ENCODE data around the gene COMT.

COMT gene

DNA sequence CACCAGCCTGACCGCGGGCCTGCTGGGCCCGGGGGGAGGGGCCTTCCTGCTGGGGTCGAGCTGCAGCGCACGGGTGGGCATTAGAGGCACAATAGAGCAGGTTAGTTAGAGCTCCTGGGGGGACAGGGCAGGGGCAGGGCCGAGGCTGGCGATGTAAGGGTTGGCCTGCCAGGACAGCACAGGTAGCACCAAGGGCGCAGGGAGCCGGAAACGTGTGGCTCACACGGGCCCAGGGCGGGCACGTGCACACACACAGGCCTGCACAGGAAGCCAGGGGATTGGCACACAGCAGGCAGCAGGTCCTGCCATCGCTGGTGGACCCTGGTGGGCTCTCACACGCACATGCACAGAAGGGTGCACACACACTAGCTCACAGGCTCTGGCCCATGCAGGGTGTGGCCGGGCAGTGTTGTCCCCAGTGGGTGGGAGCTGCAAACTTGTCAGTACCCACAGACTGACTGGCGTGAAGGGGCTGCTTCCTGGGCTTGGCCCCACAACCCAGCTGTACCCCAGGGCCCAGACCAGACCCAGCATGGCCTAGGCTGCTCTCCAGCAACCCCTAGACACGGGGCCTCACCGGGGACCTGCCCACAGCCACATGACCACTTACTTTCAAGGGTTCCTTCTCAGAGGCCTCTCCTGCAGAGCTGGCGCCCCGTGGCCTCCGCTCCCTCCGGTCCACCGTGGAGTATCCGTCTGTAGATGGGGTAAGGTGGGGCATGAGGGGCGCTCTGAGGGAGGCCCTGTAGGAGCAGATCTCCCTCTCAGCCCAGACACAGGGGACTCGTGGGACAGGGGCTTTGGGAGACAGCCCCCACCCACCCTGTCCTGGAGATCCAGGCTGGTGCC lies 29.9 kb downstream of the COMT start:
- DNase-seq: no peak

DNA sequence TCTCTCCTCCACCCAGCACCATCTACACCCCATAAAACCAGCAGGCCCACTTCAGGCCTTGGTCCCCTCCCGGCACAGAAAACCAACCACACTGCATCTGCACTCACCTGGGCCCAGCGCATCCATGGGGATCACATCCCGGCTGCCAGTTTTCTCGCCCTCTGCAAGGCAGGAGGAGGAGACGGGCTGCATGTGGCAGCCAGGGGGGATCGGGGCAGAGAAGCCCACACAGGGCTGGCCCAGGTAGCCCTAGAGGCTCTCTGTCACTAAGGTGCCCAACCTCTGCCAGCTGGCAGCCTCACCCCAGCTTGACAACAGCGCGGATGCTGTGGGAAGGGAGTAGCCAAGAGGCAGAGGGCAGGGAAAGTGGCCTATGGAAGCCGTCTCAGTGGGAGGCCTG lies 30.7 kb downstream of the COMT start:
- DNase-seq: no peak

DNA sequence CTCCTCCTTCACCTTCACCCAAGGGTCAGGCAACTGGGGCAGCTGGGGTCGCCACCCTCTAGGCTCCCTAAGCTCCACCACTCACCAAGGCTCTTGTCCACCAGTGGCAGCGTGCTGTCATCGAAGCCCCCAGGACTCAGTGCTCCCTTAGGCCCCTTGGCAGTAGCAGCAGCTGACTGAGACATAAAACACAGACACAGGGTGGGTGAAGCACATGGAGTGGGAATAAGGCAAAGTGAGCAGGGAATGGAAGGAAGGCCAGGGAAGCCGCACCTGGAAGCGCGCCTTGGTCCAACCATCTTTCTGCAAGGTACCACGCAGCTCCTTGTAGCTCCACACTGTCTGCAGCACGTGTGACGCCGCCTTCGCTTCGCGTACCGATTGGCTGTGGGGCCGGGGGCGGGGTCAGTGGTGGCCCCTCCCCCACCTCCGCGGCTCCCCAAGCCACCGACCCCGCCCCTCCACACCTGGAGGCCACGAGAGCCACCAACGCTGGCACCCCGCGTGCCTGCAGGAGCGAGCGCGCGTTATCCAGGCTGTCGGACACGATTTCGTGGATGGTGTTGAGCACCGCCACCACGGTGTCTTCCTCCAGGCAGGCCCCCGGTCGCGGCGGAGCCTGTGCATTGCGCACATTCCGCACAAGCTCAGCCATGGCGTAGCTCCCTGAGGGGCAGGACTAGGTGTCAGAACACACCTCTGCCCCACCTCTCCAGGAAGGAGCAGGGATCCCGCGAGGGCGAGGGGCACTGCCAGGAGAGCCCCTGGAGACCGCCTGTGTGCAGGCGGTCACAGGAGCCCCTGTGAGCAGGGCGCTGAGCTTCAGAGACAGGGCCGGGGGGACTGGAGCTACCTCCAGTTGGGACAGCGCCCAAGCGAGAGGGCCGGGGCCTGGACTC lies 31.3 kb downstream of the COMT start:
- no peak for DNase-seq

DNA sequence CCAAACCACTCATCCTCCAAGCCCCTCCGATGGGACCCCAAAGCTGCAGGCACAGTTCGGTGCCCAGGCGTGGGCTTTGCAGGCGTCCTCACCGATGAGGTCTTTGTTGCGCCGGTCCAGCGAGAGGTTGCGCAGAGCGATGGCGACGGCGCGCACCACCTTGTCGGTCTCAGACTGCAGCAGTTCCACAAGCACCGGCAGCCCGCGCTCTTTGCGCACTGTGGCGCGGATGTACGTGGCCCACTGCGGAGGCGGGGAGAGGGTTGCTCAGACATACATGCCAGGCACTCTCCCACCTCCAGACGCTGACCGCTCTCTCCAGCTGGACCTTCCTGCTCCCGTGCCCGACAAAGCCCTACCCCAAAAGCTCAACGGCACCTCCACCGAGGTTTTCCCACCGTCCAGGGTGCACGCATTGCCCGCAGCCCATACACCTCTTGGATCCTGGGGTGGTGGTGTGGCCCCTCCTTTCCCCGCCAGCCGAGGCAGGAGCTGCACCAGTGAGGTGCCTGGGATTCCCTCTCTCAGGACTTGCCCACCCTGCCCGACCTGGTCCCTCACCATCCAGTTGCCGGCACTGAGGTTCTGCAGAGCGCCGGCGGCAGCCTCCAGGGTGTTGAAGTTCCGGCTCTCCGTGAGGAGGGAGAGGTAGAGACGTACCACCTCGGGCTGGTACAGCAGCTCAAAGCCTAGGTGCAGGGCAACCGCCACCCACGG lies 32.1 kb downstream of the COMT start:
- DNase-seq: no peak

DNA sequence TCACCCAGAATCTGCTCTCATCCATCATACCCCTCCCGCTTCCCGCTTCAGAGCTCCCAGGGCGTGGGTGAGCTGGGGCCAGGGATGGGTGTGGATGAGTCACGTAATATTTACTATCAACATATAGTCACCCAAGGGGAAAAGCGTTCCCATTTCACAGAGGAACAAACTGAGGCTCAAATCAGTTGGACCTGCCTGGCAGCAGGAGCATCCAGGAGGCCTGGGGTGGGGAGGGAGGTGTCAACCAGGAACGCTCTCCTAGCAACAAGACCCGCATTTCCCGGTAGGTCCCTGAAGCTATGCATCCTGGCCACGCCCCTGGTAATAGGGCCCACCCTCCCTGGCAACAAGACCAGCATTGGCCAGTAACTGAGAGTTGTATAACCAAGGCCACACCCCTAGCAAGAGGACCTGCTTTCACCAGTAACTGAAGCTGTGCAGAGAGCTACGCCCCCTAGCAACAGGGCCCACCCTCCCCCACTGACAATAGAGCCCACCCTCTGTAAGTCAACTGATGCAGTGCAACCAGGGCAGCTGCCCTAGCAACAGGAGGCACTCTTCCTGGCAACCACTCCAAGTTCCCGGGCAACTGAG lies 32.8 kb downstream of the COMT start:
- peak; percentile 71 to 84 for DNase-seq

DNA sequence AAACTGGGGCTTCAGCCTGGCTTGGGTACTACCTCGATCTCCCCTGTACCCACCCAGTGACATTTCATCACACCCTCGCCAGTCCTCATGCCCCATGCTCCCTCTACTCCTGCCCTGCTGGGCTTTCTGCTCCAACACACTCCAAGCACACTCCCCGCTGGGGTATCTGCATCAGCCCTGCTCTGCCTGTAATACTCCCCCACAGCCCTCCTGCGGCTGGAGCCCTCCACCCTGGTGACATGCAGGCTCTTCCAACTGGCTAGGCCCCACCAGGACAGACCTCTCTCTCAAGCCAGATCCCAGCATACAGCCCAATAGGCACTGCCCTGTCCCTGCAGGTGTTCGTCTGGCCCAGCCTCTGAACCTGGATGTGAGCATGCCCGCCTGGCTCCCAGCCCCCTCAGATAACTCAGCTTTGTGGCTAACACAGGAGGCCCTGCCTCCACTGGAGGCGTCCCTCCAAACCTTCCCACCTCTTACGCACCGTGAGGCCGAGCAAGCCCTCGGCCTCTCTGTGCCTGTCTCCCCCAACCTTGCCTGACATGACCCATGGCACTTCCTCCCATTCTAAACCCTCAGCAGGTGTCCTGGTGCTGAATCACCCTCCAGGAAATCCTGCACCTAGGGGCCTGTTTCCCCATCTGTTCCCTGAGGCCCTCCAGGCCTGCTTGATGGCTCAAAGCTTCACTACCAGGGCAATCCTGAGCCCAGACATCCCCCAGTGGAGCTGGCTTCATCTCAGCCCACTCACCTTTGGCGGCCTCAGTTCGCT lies 33.5 kb downstream of the COMT start:
- peak in 1 of 2 experiments; percentile 53 for DNase-seq

DNA sequence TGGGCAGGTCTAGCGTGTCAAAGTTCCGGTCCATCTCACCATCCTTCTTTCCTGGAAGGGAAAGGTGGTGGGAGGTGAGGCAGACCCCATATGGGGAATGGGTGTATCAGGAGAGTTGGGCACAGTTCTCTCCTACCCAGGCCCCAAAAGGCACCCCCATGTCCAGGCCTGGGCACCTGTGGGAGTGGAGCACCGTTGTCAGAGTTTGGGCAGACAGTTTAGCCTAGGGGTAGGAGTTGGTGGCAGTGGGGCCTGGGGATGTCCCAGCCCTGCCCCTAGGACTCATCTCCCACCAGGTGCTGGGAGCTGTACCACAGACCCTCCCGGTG lies 34.1 kb downstream of the COMT start:
- DNase-seq: no peak

DNA sequence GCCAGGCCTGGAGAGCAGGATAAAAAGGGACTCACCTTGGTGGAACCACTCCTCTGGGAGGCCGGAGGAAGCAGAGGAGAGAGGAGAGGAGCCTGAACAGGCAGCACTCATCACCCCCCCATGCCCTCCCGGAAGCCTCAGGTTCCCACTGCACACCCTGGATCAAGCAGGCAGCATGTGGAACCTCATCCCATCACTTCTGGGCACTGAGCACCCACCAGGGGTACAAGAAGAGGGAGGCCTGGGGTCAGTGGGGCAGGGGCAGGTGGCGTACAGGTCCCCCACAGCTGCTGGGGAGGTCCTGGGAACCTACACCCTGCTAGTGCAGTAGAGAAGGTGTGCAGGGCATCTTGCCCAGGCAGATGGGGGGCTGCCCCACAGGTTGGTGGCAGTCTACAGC lies 35.1 kb downstream of the COMT start:
- no peak for DNase-seq

DNA sequence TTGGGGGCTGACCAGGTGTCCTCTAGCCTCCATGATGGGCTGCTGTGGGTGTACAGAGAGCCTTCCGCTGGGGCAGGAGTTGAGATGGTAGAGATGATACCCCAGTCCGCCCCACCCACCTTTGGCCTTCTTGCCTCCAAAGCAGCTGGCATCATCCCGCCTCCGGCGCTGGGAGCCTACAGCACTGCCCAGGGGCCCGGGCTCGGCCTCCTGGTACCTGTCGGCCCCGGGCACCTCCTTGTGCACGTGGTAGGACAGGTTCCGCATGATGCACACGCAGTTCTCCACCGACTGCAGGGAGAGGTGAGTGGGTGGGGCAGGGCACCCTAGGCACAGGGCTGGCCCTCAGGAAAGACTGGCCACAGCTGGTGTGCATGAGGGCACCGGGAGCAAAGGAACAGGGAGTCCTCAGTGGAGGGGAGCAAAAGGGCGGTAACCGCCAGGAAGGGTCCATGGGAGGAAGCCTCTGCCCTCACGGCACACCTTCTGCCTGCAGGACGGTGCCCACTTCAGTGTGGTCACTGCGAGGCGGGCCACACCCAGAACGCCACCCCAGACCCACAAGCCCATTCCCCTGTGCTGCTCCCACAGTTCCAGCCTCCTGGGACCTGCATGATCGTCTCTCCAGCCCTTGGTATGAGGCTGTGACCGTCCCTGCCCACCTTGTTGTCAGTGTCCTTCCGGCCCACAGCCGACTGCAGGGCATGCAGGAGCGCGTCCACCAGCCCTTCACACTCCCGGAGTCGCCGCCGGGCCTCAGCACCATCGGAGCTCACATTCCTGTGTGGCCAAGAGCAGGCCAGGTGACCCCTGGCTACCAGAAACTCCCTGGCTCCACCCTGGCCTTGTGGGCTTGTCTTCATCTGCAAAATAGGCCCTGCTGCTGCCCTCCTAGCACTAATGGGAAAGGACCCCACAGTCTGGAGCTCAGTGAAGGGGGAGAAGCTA lies 36.0 kb downstream of the COMT start:
- no peak for DNase-seq

DNA sequence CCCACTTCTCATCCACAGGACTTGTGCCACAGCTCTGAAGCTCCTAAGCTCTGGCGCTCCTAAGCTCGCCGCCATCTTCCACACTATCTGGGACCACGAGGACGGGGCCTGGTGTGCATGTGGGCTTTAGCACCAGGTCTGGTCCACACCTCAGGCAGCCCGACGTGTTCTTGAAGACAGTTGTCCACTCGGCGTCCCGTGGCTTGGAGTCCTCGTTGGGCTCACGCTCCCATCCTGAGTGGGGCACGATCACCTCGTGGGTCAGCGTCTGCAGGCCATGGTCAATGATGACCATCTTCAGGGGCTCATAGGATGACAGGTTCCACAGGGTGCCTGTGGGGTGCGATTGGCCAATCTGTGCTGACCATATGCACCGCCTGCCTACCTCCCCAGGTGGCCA lies 37.2 kb downstream of the COMT start:
- DNase-seq: no peak

DNA sequence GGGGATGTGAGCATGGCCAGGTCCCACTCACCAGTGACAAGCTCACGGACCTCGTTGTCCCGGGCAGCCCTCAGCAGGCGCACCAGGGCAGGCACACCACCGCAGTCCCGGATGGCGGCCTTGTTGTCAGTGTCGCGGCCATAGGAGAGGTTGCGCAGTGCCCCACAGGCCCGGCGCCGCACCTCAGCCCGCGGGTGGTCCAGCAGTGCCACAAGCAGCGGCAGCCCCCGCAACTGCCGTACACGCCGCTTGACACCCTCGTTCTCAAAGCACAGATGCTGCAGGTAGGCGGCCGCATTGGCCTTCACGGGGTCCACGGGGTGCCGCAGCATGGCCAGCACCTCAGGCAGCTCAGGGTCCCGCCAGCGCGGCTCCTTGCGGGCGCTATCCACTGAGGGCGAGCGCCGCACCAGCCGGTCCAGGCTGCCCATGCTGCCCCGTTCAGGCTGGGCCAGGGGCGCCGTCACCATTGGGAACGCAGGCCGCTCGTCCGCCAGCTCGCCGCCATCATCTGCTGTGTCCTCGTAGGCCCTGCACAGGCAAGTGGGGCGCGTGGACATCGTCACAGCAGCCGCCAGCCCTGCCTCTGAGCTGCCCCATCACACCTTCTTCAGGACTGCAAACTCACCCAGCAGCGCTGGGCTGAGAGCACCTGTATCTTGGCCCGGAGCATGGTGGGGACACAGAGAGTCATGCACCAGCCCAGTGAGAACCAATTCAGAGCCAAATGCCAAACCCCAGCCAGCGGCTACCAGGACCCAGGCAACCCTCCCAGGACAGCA lies 38.3 kb downstream of the COMT start:
- no peak for DNase-seq

DNA sequence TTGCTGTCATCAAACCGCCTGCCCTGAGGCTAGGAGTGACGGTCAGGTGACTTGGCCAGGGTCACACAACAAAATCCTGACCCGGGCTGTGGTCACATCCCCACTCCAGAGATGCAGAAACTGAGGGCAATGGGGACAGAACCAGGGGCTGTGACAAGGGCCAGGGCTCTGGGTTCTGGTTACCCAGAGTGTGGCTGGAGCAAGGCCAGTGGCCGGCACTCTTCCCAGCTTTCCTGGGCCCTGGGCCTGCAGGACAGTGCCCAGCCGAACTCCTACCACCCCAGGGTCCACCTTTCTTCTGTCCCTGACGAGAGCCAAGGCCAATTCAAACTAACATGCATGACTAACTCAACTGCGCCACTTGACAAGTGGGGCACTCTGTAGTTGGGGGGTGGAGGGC lies 39.2 kb downstream of the COMT start:
- no peak for DNase-seq

DNA sequence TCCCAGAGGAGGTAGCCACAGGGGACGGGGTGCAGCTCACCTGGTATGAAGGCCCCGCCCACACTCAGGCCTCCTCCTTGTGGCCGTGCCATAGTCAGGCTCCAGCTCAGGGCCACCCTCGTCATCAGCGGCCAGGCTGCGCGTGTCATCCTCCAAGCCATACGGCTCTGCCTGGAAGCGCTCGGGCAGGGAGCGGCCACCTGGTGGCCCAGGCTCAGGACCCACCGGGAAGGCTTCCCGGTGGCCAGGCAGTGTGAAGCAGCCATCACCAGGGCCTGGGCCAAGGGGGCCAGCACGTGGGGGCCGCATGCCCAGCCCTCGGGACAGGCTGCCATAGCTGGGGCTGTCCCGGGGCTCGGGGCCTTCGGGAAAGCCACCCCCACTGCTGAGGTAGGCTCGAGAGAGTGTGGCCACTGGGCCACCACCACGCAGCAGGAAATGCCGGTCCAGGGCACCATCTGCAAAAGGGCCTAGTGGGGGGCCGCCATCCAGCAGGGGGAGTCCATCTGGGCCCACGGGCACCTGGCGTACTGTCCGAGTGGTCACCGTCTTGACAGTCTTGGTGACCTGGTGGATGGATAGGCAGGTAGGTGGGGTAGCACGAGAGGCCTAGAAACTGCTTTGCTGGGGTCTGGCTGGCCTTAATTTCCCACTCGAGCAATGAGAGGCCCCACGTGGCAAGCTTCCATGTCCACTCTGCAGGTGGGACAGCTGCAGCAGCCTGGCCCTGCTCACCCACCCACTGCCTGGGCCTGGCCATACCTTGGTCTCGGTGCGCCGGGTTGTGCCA lies 39.8 kb downstream of the COMT start:
- no peak for DNase-seq

DNA sequence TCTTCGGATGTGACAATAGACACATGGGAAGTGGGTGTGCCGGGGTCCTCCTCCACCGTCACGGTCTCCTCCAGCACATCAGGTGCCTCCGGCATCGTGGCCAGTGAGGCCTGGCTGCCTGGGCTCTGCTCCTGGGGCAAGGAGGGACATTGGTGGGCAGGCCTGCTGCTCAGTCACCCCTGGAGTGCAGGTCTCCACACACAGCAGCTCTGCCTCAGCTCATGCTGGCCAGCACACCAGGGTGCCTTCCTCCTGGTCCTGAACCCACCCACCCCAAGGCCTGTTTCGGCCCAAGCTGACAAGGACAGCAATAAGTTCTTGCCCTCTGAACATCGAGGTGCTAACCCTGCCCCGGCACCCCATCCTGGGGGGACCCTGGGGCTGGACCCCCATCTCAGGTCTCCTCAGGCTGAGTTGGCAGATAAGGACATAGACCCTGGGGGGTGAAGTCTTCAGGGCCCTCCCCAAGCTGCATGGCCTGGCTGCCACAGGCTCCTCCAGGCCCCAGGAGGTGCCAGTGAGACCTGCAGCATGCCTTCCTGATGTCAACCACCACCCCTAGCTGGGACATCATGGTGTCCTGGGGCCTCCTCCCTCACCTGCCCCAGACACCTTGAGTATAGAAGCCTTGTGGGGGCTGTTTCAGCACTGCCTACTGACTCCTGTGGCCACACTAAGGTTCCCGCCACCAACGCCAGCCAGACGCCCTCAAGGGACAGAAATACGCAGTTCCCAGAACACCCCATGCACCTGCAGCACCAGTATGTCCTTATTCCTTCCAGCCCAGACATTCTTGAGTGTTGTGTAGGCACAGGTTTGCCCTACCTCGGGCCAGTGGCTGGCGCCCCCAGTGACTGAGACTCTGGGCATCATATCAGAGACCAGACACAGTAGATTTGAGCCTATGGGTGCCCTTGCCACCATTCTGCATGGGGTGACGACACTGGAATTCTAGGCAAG lies 40.7 kb downstream of the COMT start:
- no peak for DNase-seq

DNA sequence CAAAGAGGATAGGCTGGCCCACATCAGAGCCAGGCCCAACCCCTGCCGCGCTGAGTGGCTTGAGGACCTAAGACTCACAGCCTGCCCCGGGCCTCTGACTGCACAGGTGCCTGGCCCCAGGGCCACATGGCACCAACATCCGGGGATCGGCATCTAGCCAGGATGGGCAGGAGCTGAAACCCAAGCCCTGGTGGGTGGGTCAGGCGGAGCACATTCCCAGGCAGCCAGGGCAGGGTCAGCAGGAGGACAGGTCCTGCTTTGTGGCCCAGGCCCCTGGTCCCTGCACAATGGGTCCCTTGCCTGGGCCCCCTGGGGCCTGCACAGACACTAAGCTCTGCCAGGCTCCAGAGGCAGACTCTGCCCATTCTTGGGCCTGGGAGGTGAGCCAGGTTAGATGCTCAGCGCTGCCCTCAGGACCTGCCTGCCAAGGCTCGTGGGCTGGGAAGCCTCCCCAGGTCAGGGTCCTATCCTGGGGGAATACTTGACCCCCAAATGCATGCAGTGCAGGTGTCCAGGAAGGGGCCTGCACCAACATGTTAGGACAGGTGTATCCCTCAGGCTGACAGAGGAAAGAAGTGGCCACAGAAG lies 41.5 kb downstream of the COMT start:
- no peak for DNase-seq

DNA sequence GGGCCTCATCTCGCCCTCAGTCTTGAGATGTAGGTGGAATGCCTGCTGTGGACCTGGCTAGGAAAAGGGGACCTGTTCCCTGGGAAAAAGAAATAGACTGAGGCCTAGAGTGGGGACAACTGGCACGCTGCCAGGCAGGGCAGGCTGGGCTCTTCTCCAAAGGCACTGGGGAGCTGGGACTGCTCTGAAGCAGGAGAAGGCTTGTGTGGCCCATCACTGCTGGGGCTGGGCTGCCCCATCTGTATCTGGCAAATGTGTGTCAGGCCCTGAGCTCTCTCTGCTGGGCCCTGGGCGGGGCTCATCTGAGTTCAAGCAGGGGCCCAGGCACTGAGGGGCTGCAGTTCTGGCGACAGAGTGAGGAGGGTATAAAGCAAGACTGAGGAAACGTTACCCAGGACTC lies 42.2 kb downstream of the COMT start:
- peak in 1 of 2 experiments; percentile 43 for DNase-seq

DNA sequence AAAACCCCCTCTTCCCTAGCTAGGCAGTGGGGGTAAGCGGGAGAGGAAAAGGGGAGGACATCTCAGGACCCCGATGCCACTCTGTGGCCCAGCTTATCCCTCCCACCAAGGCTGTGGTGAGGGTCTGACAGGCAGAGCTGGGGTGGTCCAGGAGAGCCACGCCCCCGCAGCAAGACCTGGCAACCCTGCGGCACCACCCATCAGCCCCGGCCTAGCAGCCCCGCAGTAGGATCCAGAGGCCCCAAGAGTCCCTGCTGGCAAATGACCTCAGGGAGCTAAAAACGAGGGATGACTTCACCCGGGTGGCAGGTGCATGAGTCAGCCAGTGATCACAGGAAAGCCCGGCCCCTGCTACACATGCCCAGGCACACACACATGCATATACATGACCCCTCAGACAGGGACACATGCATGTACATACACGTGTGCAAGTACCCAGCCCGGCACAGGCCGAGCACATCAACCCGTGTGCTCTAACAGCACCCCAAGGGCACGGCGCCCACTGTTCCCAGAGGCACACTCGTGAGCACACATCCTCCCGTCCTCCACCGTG lies 42.7 kb downstream of the COMT start:
- DNase-seq: peak in 1 of 2 experiments; percentile 72
